AG09319 (cell line): ENCODE data around the gene COL23A1.
A peak's percentile ranks its signal among the peaks of the same experiment; 100 is the strongest.
"Not testable (repeated sequence)": the region's sequence is repeated elsewhere in the genome, so short reads cannot be mapped to it uniquely, and the experiment has no call there.

Source experiments
- DNase-seq: peaks from one replicate; pipeline ENCODE4 v3.0.0-alpha.2; 2010; ENCODE audit warnings: low read depth; ENCODE audit errors: extremely low read depth
- CTCF ChIP-seq: IDR thresholded peaks from 2 replicates; pipeline ENCODE4 v1.5.1; 2011; ENCODE audit warnings: low read depth, mild to moderate bottlenecking, inconsistent platforms, low read length, moderate library complexity

Gene COL23A1

GRCh38 chr5:178199581-178200434, 390.4 kb downstream of the COL23A1 start:
- no peak for DNase-seq
- no peak for TF ChIP-seq CTCF

GRCh38 chr5:178198706-178199105, 391.5 kb downstream of the COL23A1 start:
- DNase-seq = no peak
- no peak for TF ChIP-seq CTCF

- DNase-seq = not testable (repeated sequence)
Observed at GRCh38 chr5:178198151-178198550, 392.0 kb downstream of the COL23A1 start.

GRCh38 chr5:178196986-178197385, 393.2 kb downstream of the COL23A1 start:
- DNase-seq = no peak

GRCh38 chr5:178196281-178196812, 393.8 kb downstream of the COL23A1 start:
- no peak for TF ChIP-seq CTCF
- DNase-seq = no peak

More at GRCh38 chr5:178196986-178197385, 393.2 kb downstream of the COL23A1 start:
- TF ChIP-seq CTCF = peak; percentile 18

GRCh38 chr5:178194026-178194425, 396.2 kb downstream of the COL23A1 start:
- no peak for TF ChIP-seq CTCF
- no peak for DNase-seq

GRCh38 chr5:178193251-178193809, 396.9 kb downstream of the COL23A1 start:
- no peak for DNase-seq
- no peak for TF ChIP-seq CTCF
